HG02840 (cell line): ENCODE measurements around the gene TLL2.
"Not testable (repeated sequence)": the region's sequence is repeated elsewhere in the genome, so short reads cannot be mapped to it uniquely, and the experiment has no call there.

Source experiments
- ATAC-seq: cut with Tn5 transposase; IDR thresholded peaks from one replicate; pipeline ENCODE4 v1.9.1; 2021; ENCODE audit warnings: mild to moderate bottlenecking, moderate library complexity, moderate number of reproducible peaks; ENCODE audit not compliant: unreplicated experiment, low FRiP score

TLL2 gene

GRCh38 chr10:96513698-96514561 is at the start of gene TLL2:
TSS of gene TLL2 (minus strand) at chr10:96513926. CDS start at chr10:96513685, 241 bp downstream.
- peak; percentile 73 for ATAC-seq

DNA sequence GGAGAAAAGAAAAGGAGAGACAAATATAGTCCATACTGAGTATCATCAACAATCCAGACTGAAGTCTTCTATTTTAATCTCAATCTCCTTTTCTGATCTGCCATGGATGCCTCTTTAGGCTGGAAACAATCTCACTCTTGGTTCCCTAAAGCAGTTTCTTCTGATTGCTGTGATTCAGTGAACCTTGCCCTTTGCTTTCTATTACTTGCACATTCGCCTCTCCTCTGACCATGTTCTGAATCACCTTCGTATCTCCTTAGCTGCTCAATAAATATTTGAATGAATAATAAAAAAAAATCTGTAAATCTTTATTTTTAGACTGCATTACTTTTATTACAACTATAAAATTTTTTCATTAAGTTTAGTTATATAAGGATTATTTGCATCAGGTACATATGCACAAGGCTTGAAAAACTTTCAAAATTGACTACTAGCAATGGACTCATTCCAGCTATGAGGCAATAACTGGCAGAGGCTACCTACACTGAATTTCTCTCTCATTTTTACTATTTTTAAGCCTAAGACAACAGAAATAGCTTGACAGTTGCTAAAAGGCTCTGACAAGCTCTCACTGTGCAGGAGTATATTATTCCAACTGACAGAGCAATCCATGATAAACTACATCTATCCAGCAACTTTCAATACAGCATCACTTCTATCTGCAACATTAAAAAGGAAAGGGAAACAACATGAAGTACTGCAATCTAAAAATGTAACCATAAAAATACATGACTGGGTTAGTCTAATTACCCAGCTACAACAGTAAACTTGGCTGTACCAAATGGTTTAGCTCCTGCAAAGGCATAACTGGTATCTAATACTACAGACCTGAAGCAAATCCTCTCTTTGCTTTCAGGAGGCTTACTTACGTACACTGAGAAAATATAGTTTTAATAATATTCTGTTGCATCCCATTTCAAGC is 47.5 kb upstream of the TLL2 start:
- ATAC-seq = no peak

- ATAC-seq = no peak
Observed at GRCh38 chr10:96560489-96560888, 46.8 kb upstream of the TLL2 start.

DNA sequence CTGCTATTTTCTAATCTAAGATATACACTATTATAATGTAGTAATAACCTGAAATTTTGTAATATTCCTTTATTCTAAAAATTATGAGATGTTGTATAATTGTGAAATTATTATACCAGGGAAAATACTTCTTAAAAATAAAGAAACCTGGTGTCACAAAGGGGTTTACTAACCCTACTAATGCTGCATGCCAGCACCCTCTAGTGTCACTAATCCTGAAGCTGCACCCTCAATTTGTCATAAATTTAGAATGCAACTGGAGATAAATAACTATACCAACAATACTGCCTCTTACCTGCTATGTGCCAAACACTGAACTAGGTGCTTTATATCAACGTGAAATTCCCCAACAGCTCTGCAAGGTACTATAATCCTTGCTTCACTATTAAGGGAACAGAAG is 42.3 kb upstream of the TLL2 start:
- no peak for ATAC-seq

DNA sequence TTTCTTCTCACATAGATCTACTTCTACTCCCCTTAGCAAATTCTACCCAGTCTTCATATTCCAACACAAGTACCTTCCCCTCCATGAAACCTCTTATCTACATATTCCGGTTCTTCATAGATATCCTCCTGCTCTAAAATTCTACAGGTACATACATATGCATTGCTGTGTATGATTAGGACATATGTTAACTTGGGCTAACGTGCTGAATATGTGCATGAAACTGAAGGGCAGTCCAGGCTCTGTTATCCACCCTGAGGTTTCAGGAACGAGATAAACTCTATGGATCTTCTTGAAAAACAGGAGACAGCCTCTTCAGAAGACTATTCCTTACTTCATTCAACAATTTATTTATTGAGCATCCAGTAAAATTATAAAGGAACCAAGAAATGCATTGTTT is 41.6 kb upstream of the TLL2 start:
- no peak for ATAC-seq

GRCh38 chr10:96548589-96548988 is 34.9 kb upstream of the TLL2 start:
- ATAC-seq = no peak

GRCh38 chr10:96545558-96545957 is 31.8 kb upstream of the TLL2 start:
- not testable (repeated sequence) for ATAC-seq

- ATAC-seq = no peak
Observed at GRCh38 chr10:96541921-96542320, 28.2 kb upstream of the TLL2 start.

DNA sequence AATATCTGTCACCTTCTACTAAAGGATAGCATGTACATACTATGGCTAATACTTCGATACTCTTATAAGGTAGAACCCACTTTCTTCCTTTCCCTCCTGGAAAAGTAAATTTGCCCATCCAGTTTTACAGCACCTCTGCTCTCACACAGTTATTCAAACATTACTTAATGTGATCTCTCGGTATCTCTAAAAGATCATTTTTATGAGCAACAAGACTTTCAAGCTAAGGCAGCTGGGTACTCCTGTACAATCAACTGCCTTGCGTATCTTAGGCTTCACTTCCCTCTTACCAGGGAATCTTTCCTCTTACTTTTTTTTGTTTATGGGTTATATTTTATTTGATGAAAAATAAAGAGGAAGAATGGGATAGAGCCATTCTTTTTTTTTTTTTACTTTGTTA is 26.5 kb upstream of the TLL2 start:
- ATAC-seq = no peak

DNA sequence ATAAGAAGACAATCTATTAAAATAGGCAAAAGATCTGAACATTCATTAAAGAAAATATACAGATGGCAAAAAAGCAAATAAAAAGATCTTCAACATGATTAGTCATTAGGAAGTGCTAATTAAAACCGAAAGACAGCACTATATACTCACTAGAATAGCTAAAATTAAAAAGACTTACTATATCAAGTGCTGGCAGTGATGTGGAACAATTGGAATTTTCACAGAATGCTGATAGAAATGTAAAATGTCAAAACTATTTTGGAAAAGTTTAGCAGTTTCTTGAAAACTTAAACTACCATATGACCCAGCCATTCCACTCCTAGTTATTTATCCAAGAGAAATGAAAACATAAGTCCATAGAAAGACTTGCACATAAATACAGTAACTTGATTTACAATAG is 25.0 kb upstream of the TLL2 start:
- ATAC-seq = no peak

GRCh38 chr10:96536129-96536528 is 22.4 kb upstream of the TLL2 start:
- ATAC-seq = no peak

- no peak for ATAC-seq
Observed at GRCh38 chr10:96532523-96532922, 18.8 kb upstream of the TLL2 start.

DNA sequence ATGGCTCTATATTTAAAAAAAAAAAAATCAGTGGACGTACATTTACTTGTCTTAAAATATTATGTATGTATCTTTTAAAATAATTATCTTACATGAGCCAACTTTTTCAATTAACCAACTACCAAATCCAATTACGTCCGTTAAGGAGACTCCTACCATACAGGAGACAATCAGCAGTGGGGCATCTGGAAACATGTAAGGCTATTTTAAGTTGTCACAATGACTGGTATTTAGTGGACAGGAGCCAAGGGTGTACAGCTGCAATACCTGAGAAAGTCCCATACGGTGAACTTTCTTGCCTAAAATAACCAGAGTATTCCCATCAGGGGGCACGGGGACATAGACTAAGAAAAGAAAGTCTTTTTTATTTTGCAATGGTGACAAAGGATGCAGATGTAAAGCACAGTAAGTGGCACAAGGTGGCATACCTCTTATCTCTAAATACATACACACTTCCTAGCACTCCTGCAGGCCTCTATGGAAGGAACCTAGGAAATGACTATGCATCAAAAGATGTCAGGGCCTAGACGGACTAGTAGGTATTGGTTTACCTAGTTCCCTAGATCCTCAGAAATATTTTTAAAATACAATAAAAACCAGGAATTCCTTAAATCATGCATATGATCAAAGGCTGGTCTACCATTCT is 16.0 kb upstream of the TLL2 start:
- no peak for ATAC-seq

- ATAC-seq = no peak
Observed at GRCh38 chr10:96524741-96525140, 11.0 kb upstream of the TLL2 start.

GRCh38 chr10:96517284-96517683 is 3.6 kb upstream of the TLL2 start:
- ATAC-seq = no peak

- no peak for ATAC-seq
Observed at GRCh38 chr10:96516337-96516736, 2.6 kb upstream of the TLL2 start.

DNA sequence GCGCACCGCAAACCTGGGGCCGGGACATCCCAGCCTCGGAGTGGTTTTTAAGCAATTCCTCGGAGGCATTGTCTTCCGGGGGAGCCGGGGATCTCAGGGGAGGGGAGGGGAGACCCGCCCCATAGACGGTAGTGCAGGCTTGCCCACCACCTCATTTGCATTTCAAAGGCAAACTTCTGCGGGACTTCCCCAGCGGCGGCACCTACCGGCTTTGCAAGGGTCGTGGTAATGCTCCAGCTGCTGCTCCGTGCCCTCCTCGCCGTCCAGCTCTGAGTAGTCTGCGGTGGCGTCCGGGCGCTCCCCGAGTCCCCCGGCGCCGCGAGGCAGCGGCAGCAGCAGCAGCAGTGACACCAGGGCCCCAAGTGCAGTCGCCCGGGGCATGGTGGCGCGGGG is 425 bp downstream of the TLL2 start:
- ATAC-seq = no peak

- ATAC-seq = no peak
Observed at GRCh38 chr10:96512524-96513304, 1.0 kb downstream of the TLL2 start.

- ATAC-seq = no peak
Observed at GRCh38 chr10:96511044-96511945, 2.4 kb downstream of the TLL2 start.
